NCI-H460 (cell line): Measurements from ENCODE around the gene TNS3. TPM values are rescaled to one million over a fixed set of nuclear protein-coding genes. Genes with fewer than 3 reads are reported as not detected.

Experiments
- DNase-seq: peaks from one replicate; pipeline ENCODE4 v3.0.0-alpha.2; 2016; ENCODE audit warnings: low read depth; ENCODE audit errors: extremely low read depth
- total RNA-seq: library from RNA; depleted of rRNA; stranded (reverse); fragments of >200 nt; shearing (Covaris generic); gene quantifications from 2 replicates; pipeline ENCODE4 v1.2.3, GENCODE V29; 2014

Gene TNS3
- total RNA-seq, 1 experiment from 2014 or later: 20.0 TPM

GRCh38 chr7:47394751-47395252 lies 187.1 kb downstream of the TNS3 start:
- no peak for DNase-seq

- DNase-seq: no peak
These were observed 187.7 kb downstream of the TNS3 start for GRCh38 chr7:47394216-47394615.

GRCh38 chr7:47393406-47393805 lies 188.5 kb downstream of the TNS3 start:
- no peak for DNase-seq

GRCh38 chr7:47392241-47392759 lies 189.6 kb downstream of the TNS3 start:
- DNase-seq: no peak

- DNase-seq: no peak
These were observed 190.2 kb downstream of the TNS3 start for GRCh38 chr7:47391726-47392125.

GRCh38 chr7:47390914-47391313 lies 191.0 kb downstream of the TNS3 start:
- no peak for DNase-seq

- no peak for DNase-seq
These were observed 191.8 kb downstream of the TNS3 start for GRCh38 chr7:47389923-47390630.

GRCh38 chr7:47389171-47389922 lies 192.6 kb downstream of the TNS3 start:
- no peak for DNase-seq

GRCh38 chr7:47387506-47387905 lies 194.4 kb downstream of the TNS3 start:
- no peak for DNase-seq

- DNase-seq: no peak
These were observed 195.6 kb downstream of the TNS3 start for GRCh38 chr7:47386273-47386835.

- no peak for DNase-seq
These were observed 196.3 kb downstream of the TNS3 start for GRCh38 chr7:47385536-47386125.

- DNase-seq: no peak
These were observed 197.0 kb downstream of the TNS3 start for GRCh38 chr7:47384755-47385535.

GRCh38 chr7:47383696-47384445 lies 198.0 kb downstream of the TNS3 start:
- no peak for DNase-seq

- no peak for DNase-seq
These were observed 198.8 kb downstream of the TNS3 start for GRCh38 chr7:47383072-47383471.

GRCh38 chr7:47382200-47382599 lies 199.7 kb downstream of the TNS3 start:
- no peak for DNase-seq

- no peak for DNase-seq
These were observed 200.8 kb downstream of the TNS3 start for GRCh38 chr7:47381134-47381495.

GRCh38 chr7:47380325-47381133 lies 201.4 kb downstream of the TNS3 start:
- DNase-seq: no peak

GRCh38 chr7:47379629-47380324 lies 202.1 kb downstream of the TNS3 start:
- no peak for DNase-seq
